Fibroblast of skin of right biceps (primary cell): ENCODE results near the gene MYH11.
"Not testable (repeated sequence)": the region's sequence is repeated elsewhere in the genome, so short reads cannot be mapped to it uniquely, and the experiment has no call there.

Experiments used
- DNase-seq: peaks from one replicate; pipeline ENCODE4 v3.0.0-alpha.2; 2013

MYH11 gene

GRCh38 chr16:15747937-15748336 lies 108.9 kb downstream of the MYH11 start:
- DNase-seq: no peak

GRCh38 chr16:15746332-15746731 lies 110.5 kb downstream of the MYH11 start:
- no peak for DNase-seq

GRCh38 chr16:15743657-15744056 lies 113.2 kb downstream of the MYH11 start:
- DNase-seq: no peak

GRCh38 chr16:15742716-15743115 lies 114.1 kb downstream of the MYH11 start:
- no peak for DNase-seq

GRCh38 chr16:15741207-15741871 lies 115.5 kb downstream of the MYH11 start:
- no peak for DNase-seq

GRCh38 chr16:15739950-15740349 lies 116.9 kb downstream of the MYH11 start:
- no peak for DNase-seq

GRCh38 chr16:15739464-15739863 lies 117.4 kb downstream of the MYH11 start:
- DNase-seq: no peak

- DNase-seq: no peak
These were observed 119.6 kb downstream of the MYH11 start for GRCh38 chr16:15737140-15737644.

- no peak for DNase-seq
These were observed 120.3 kb downstream of the MYH11 start for GRCh38 chr16:15736529-15736928.

GRCh38 chr16:15735610-15736009 lies 121.2 kb downstream of the MYH11 start:
- DNase-seq: no peak

- DNase-seq: peak; percentile 10
These were observed 124.4 kb downstream of the MYH11 start for GRCh38 chr16:15732416-15732815.

GRCh38 chr16:15729152-15729551 lies 127.7 kb downstream of the MYH11 start:
- DNase-seq: no peak

- DNase-seq: not testable (repeated sequence)
These were observed 129.1 kb downstream of the MYH11 start for GRCh38 chr16:15727697-15728096.

GRCh38 chr16:15726715-15727114 lies 130.1 kb downstream of the MYH11 start:
- DNase-seq: no peak

GRCh38 chr16:15725641-15726240 lies 131.1 kb downstream of the MYH11 start:
- DNase-seq: no peak

GRCh38 chr16:15723808-15724207 lies 133.0 kb downstream of the MYH11 start:
- DNase-seq: no peak

- DNase-seq: no peak
These were observed 135.8 kb downstream of the MYH11 start for GRCh38 chr16:15721018-15721417.

GRCh38 chr16:15716694-15717447 lies 140.0 kb downstream of the MYH11 start:
- no peak for DNase-seq

GRCh38 chr16:15715221-15715620 lies 141.6 kb downstream of the MYH11 start:
- DNase-seq: no peak

- DNase-seq: no peak
These were observed 142.2 kb downstream of the MYH11 start for GRCh38 chr16:15714393-15715172.

GRCh38 chr16:15708997-15709396 lies 147.8 kb downstream of the MYH11 start:
- DNase-seq: no peak

- DNase-seq: peak; percentile 24
These were observed 148.7 kb downstream of the MYH11 start for GRCh38 chr16:15708096-15708495.

- DNase-seq: no peak
These were observed 149.5 kb downstream of the MYH11 start for GRCh38 chr16:15707332-15707731.
